WTC11 (cell line): ENCODE measurements around the gene NTF3. TPM values are rescaled to one million over a fixed set of nuclear protein-coding genes. Genes with fewer than 3 reads are reported as not detected.

ENCODE experiments used
- ATAC-seq: fragments of 200-7000 bp; cut with Tn5 transposase; 2 replicates; pipeline ENCODE4 v1.10.0; 2021; ENCODE audit warnings: mild to moderate bottlenecking, moderate library complexity
- CTCF ChIA-PET: fragments of 300-600 bp; sonication (Branson Sonifier 250); formaldehyde crosslinking; loops from one replicate; lab custom pipeline; 2021; ENCODE audit warnings: antibody characterized with exemption; lab: Charles Lee
- POLR2A ChIA-PET: fragments of 350-600 bp; sonication (Branson Sonifier 250); formaldehyde crosslinking; loops from one replicate; lab custom pipeline; 2021; ENCODE audit warnings: antibody characterized with exemption; lab: Charles Lee
- DNase-seq: peaks from one replicate; pipeline ENCODE4 v3.0.0; 2021; ENCODE audit warnings: low spot score
- H3K27ac Mint-ChIP-seq: 2 replicates; pipeline ENCODE4 v1.8.0; 2021; ENCODE audit warnings: mixed read lengths
- H3K27me3 Mint-ChIP-seq: 2 replicates; pipeline ENCODE4 v1.8.0; 2021; ENCODE audit warnings: low read depth, mild to moderate bottlenecking, moderate library complexity, mixed read lengths
- H3K36me3 Mint-ChIP-seq: 2 replicates; pipeline ENCODE4 v1.8.0; 2021; ENCODE audit warnings: mixed read lengths
- H3K4me1 Mint-ChIP-seq: 2 replicates; pipeline ENCODE4 v1.8.0; 2022; ENCODE audit warnings: mixed read lengths
- H3K4me3 Mint-ChIP-seq: 2 replicates; pipeline ENCODE4 v1.8.0; 2021; ENCODE audit warnings: mild to moderate bottlenecking, moderate library complexity, mixed read lengths
- H3K9me3 Mint-ChIP-seq: 2 replicates; pipeline ENCODE4 v1.8.0; 2021; ENCODE audit warnings: mixed read lengths
- CTCF ChIP-seq: fragments of 200-600 bp; IDR thresholded peaks from 2 replicates; pipeline ENCODE4 v1.8.0; 2022; ENCODE audit warnings: antibody characterized with exemption
- E2F5 ChIP-seq: sonication (generic); formaldehyde crosslinking; IDR thresholded peaks from 2 replicates; pipeline ENCODE4 v1.8.1; 2022; ENCODE audit warnings: mild to moderate bottlenecking, moderate library complexity, missing genetic modification reagents
- ELF4 ChIP-seq: sonication (generic); formaldehyde crosslinking; IDR thresholded peaks from 2 replicates; pipeline ENCODE4 v1.8.1; 2022; ENCODE audit warnings: low read depth, mild to moderate bottlenecking, moderate library complexity, missing genetic modification reagents
- EMX1 ChIP-seq: fragments of 250-450 bp; sonication (Bioruptor Pico); IDR thresholded peaks from 2 replicates; pipeline ENCODE4 v1.8.0; 2021; ENCODE audit warnings: mild to moderate bottlenecking
- FOXK1 ChIP-seq: sonication (generic); formaldehyde crosslinking; IDR thresholded peaks from 2 replicates; pipeline ENCODE4 v1.8.0; 2022; ENCODE audit warnings: mild to moderate bottlenecking, moderate library complexity, missing genetic modification reagents
- GABPB1 ChIP-seq: sonication (generic); formaldehyde crosslinking; IDR thresholded peaks from 2 replicates; pipeline ENCODE4 v1.8.1; 2023; ENCODE audit warnings: mild to moderate bottlenecking, missing genetic modification reagents
- GTF2I ChIP-seq: fragments of 250-450 bp; sonication (Bioruptor Pico); conservative IDR thresholded peaks from 2 replicates; pipeline ENCODE4 v1.4.0; 2021; ENCODE audit warnings: mild to moderate bottlenecking
- JAZF1 ChIP-seq: fragments of 250-450 bp; sonication (Bioruptor Pico); IDR thresholded peaks from 2 replicates; pipeline ENCODE4 v1.9.0; 2021; ENCODE audit warnings: moderate library complexity, mild to moderate bottlenecking, inconsistent platforms
- JUN ChIP-seq: sonication (generic); formaldehyde crosslinking; IDR thresholded peaks from 2 replicates; pipeline ENCODE4 v1.8.0; 2023; ENCODE audit warnings: mild to moderate bottlenecking, missing genetic modification reagents
- NFYB ChIP-seq: sonication (generic); formaldehyde crosslinking; conservative IDR thresholded peaks from 2 replicates; pipeline ENCODE4 v1.8.0; 2022; ENCODE audit warnings: low read depth, missing genetic modification reagents
- OVOL2 ChIP-seq: fragments of 250-450 bp; sonication (Bioruptor Pico); IDR thresholded peaks from 2 replicates; pipeline ENCODE4 v1.9.0; 2021; ENCODE audit warnings: mild to moderate bottlenecking, borderline replicate concordance
- RELA ChIP-seq: sonication (generic); formaldehyde crosslinking; IDR thresholded peaks from 2 replicates; pipeline ENCODE4 v1.8.1; 2022; ENCODE audit warnings: missing genetic modification reagents, mild to moderate bottlenecking, borderline replicate concordance
- TP53 ChIP-seq: sonication (generic); formaldehyde crosslinking; IDR thresholded peaks from 2 replicates; pipeline ENCODE4 v1.8.1; 2023; ENCODE audit warnings: mild to moderate bottlenecking, missing genetic modification reagents
- ZNF396 ChIP-seq: fragments of 250-450 bp; sonication (Bioruptor Pico); IDR thresholded peaks from 2 replicates; pipeline ENCODE4 v1.8.0; 2021; ENCODE audit warnings: mild to moderate bottlenecking, moderate library complexity, borderline replicate concordance
- ZNF423 ChIP-seq: fragments of 250-450 bp; sonication (Bioruptor Pico); IDR thresholded peaks from 2 replicates; pipeline ENCODE4 v2.1.2; 2022; ENCODE audit warnings: mild to moderate bottlenecking, moderate library complexity
- total RNA-seq: library from RNA; stranded (reverse); gene quantifications from 3 replicates; pipeline ENCODE4 v1.2.3, GENCODE V29; 2021
- TF ChIP-seq, protein P1 (sequence below): fragments of 250-450 bp; sonication (Bioruptor Pico); IDR thresholded peaks from 2 replicates; pipeline ENCODE4 v1.9.0; 2021; ENCODE audit warnings: moderate library complexity, mild to moderate bottlenecking, inconsistent platforms, borderline replicate concordance
- TF ChIP-seq, protein P2 (sequence below): fragments of 250-450 bp; sonication (Bioruptor Pico); IDR thresholded peaks from 2 replicates; pipeline ENCODE4 v1.8.0; 2021; ENCODE audit warnings: mild to moderate bottlenecking

NTF3 gene
- total RNA-seq, 1 experiment from 2014 or later: 1.3 TPM

GRCh38 chr12:5511256-5511643 lies 79.3 kb downstream of the NTF3 start (continued):
- TF ChIP-seq FOXK1: no peak
- no peak for TF ChIP-seq RELA (CRISPR knock-in tag)
- TF ChIP-seq JAZF1: no peak

DNA sequence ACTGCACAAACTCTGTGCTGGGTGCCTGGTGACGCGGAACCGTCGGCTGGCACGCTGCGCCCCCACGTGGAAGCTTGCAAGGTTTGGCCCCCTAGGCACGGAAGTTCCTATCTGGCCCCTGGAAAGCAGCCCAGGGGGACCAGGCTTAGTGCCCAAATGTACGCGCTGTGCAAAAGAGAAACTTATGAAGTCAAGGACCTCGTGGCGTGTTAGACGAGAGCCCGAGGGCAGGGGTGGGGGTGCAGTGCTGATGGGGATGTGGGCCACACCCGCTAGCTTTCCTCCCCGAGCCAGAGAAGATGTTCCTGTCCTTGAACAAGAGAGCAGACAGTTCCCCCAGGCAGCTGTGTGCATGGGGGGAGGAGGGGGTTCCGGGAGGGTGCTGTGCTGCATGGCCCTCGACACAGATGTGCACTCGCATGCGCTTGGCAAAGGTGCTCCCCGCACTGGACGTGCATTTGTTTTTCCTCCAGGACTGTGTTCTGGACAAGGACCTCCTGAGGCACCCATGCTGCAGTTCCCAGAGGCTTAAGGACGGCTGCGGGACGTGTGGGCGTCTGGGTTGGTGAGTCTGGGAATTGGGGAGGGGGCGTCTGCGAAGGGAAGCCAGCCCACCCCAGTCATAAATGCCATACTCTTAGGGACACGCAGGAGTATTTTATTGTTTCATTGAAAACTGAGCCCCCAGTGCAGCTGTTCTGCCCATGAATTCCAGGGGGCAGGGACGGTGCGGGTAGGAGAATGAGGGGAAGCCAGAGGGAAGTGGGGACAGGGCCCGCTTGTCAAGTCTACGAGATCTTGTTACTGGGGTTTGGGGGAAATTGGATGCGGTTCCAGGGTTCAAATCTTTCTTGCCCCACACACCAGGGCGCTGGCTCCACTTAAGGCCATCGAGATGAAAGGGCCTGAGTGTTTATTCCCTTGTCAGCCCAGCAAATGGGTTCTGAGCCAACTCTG lies 80.0 kb downstream of the NTF3 start:
- no peak overlapping the region for H3K27ac Mint-ChIP-seq
- no peaks in the 10 kb centered on the region; the same call in 1 of the 2 replicates for H3K27me3 Mint-ChIP-seq
- ChIA-PET CTCF (interaction anchor here (0.7 to 3.1 kb wide), 21 partner anchors 9 to 341 kb away, joined by 3 to 29 read pairs (median 4); no protein-coding TSS in a partner anchor), POLR2A (no interaction called here)
- H3K9me3 Mint-ChIP-seq: no peaks in the 10 kb centered on the region
- DNase-seq (peak; percentile 65), ATAC-seq (peak; percentile 69)
- peaks cover 33% of the 10 kb centered on the region for H3K4me1 Mint-ChIP-seq
- H3K4me3 Mint-ChIP-seq: no peak overlapping the region
- TF ChIP-seq JUN (CRISPR knock-in tag) (no peak), GABPB1 (CRISPR knock-in tag) (no peak), CTCF (peak; percentile 34; the same call in 1 of the 2 replicates), ZNF423 (CRISPR knock-in tag) (no peak)
- H3K36me3 Mint-ChIP-seq: no peaks in the 10 kb centered on the region

GRCh38 chr12:5512601-5512970 lies 80.7 kb downstream of the NTF3 start:
- Mint-ChIP-seq H3K36me3 (no peaks in the 10 kb centered on the region), H3K9me3 (no peaks in the 10 kb centered on the region), H3K27ac (no peak overlapping the region), H3K4me3 (no peak overlapping the region), H3K4me1 (peaks cover 36% of the 10 kb centered on the region), H3K27me3 (no peaks in the 10 kb centered on the region; the same call in 1 of the 2 replicates)
- ATAC-seq (no peak), DNase-seq (no peak)
- POLR2A ChIA-PET: no interaction called here
- TF ChIP-seq ZNF396 (CRISPR knock-in tag) (no peak), TP53 (CRISPR knock-in tag) (no peak), NFYB (no peak), ELF4 (CRISPR knock-in tag) (no peak), E2F5 (CRISPR knock-in tag) (no peak), OVOL2 (CRISPR knock-in tag) (no peak), GTF2I (CRISPR knock-in tag) (no peak), EMX1 (CRISPR knock-in tag) (no peak)
- TF ChIP-seq, protein P1, sequence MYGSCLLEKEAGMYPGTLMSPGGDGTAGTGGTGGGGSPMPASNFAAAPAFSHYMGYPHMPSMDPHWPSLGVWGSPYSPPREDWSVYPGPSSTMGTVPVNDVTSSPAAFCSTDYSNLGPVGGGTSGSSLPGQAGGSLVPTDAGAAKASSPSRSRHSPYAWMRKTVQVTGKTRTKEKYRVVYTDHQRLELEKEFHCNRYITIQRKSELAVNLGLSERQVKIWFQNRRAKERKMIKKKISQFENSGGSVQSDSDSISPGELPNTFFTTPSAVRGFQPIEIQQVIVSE (CRISPR knock-in tag): no peak
- TF ChIP-seq, protein P2, sequence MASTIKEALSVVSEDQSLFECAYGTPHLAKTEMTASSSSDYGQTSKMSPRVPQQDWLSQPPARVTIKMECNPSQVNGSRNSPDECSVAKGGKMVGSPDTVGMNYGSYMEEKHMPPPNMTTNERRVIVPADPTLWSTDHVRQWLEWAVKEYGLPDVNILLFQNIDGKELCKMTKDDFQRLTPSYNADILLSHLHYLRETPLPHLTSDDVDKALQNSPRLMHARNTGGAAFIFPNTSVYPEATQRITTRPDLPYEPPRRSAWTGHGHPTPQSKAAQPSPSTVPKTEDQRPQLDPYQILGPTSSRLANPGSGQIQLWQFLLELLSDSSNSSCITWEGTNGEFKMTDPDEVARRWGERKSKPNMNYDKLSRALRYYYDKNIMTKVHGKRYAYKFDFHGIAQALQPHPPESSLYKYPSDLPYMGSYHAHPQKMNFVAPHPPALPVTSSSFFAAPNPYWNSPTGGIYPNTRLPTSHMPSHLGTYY (CRISPR knock-in tag): no peak
- CTCF ChIA-PET: interaction anchor here (0.7 to 3.1 kb wide), 6 partner anchors 8 to 136 kb away, joined by 3 to 29 read pairs (median 6); no protein-coding TSS in a partner anchor
